MM.1S (cell line): ENCODE results near the gene DDC.
"Not testable (repeated sequence)": the region's sequence is repeated elsewhere in the genome, so short reads cannot be mapped to it uniquely, and the experiment has no call there.

Source experiments
- DNase-seq: peaks from one replicate; pipeline ENCODE4 v3.0.0-alpha.2; 2015
- H2AFZ ChIP-seq: fragments of 300-600 bp; sonication (generic); 2 replicates; pipeline ENCODE4 v1.6.0; 2016; ENCODE audit warnings: antibody characterized with exemption, low read length
- H3F3A ChIP-seq: fragments of 300-600 bp; sonication (generic); 2 replicates; pipeline ENCODE4 v1.6.1; 2016; ENCODE audit warnings: mild to moderate bottlenecking, antibody characterized with exemption, low read length, moderate library complexity, mixed read lengths; ENCODE audit not compliant: insufficient read depth
- H3K27ac ChIP-seq: fragments of 300-600 bp; sonication (generic); 2 replicates; pipeline ENCODE4 v1.5.1; 2016; ENCODE audit warnings: mild to moderate bottlenecking, low read length
- H3K27me3 ChIP-seq: fragments of 300-600 bp; sonication (generic); replicated peaks from 2 replicates; pipeline ENCODE4 v1.6.0; 2016; ENCODE audit warnings: low read length; ENCODE audit not compliant: insufficient read depth
- H3K36me3 ChIP-seq: fragments of 300-600 bp; sonication (generic); replicated peaks from 2 replicates; pipeline ENCODE4 v1.6.1; 2016; ENCODE audit warnings: mild to moderate bottlenecking, low read length, mixed read lengths; ENCODE audit not compliant: insufficient read depth
- H3K4me1 ChIP-seq: fragments of 300-600 bp; sonication (generic); 2 replicates; pipeline ENCODE4 v1.6.1; 2016; ENCODE audit warnings: low read length, mixed read lengths
- H3K4me2 ChIP-seq: fragments of 300-600 bp; sonication (generic); 2 replicates; pipeline ENCODE4 v1.6.0; 2016; ENCODE audit warnings: low read depth, low read length
- H3K4me3 ChIP-seq: fragments of 300-600 bp; sonication (generic); 2 replicates; pipeline ENCODE4 v1.5.1; 2016; ENCODE audit warnings: low read length, mixed read lengths
- H3K79me2 ChIP-seq: fragments of 300-600 bp; sonication (generic); 2 replicates; pipeline ENCODE4 v1.6.1; 2016; ENCODE audit warnings: mixed run types, low read length, mixed read lengths
- H3K9ac ChIP-seq: fragments of 300-600 bp; sonication (generic); 2 replicates; pipeline ENCODE4 v1.6.1; 2016; ENCODE audit warnings: low read length, mixed read lengths
- H3K9me2 ChIP-seq: fragments of 300-600 bp; sonication (generic); replicated peaks from 2 replicates; pipeline ENCODE4 v1.6.1; 2016; ENCODE audit warnings: mild to moderate bottlenecking, low read length, mixed read lengths; ENCODE audit not compliant: insufficient read depth
- H3K9me3 ChIP-seq: fragments of 300-600 bp; sonication (generic); replicated peaks from 2 replicates; pipeline ENCODE4 v1.6.1; 2016; ENCODE audit warnings: mild to moderate bottlenecking, low read length, mixed read lengths; ENCODE audit not compliant: insufficient read depth
- H4K20me1 ChIP-seq: fragments of 300-600 bp; sonication (generic); 2 replicates; pipeline ENCODE4 v1.6.1; 2016; ENCODE audit warnings: mild to moderate bottlenecking, low read length, moderate library complexity, mixed read lengths; ENCODE audit not compliant: insufficient read depth
- CTCF ChIP-seq: fragments of 300-600 bp; sonication (generic); IDR thresholded peaks from 2 replicates; pipeline ENCODE4 v1.5.1; 2016; ENCODE audit warnings: antibody characterized with exemption, low read length, mixed read lengths
- EZH2 ChIP-seq: fragments of 300-600 bp; sonication (generic); optimal IDR thresholded peaks from 2 replicates; pipeline ENCODE3; 2017; ENCODE audit warnings: low read depth, mild to moderate bottlenecking, antibody characterized with exemption, low read length, mixed read lengths
- EZH2phosphoT487 ChIP-seq: fragments of 300-600 bp; sonication (generic); IDR thresholded peaks from 2 replicates; pipeline ENCODE4 v1.6.1; 2018; ENCODE audit warnings: antibody characterized with exemption, low read length

Gene DDC

GRCh38 chr7:50552139-50552538, 13.1 kb downstream of the DDC start:
- Histone ChIP-seq H4K20me1 (no peaks in the 10 kb centered on the region), H3K9ac (no peak overlapping the region), H3K9me3 (no peaks in the 10 kb centered on the region), H3K9me2 (no peaks in the 10 kb centered on the region), H2AFZ (no peak overlapping the region), H3K36me3 (no peaks in the 10 kb centered on the region), H3K79me2 (no peaks in the 10 kb centered on the region), H3K4me3 (no peak overlapping the region), H3K4me1 (no peaks in the 10 kb centered on the region), H3K27ac (no peak overlapping the region), H3K27me3 (no peaks in the 10 kb centered on the region), H3K4me2 (no peak overlapping the region), H3F3A (no peaks in the 10 kb centered on the region)
- TF ChIP-seq EZH2 (no peak), CTCF (no peak), EZH2phosphoT487 (no peak)
- no peak for DNase-seq

GRCh38 chr7:50545613-50546012, 19.6 kb downstream of the DDC start:
- not testable (repeated sequence) for DNase-seq, H3K27ac ChIP-seq, H3F3A ChIP-seq, H3K4me2 ChIP-seq, H3K79me2 ChIP-seq, H3K27me3 ChIP-seq, H3K36me3 ChIP-seq, H3K9ac ChIP-seq, H3K9me2 ChIP-seq, H3K4me3 ChIP-seq, H4K20me1 ChIP-seq, H2AFZ ChIP-seq, H3K9me3 ChIP-seq, H3K4me1 ChIP-seq

- Histone ChIP-seq H3K4me1 (no peaks in the 10 kb centered on the region), H3K9me2 (no peaks in the 10 kb centered on the region), H3K9ac (no peak overlapping the region), H3K9me3 (no peaks in the 10 kb centered on the region), H3K4me2 (no peak overlapping the region), H2AFZ (no peak overlapping the region), H3K27ac (no peak overlapping the region), H3K4me3 (no peak overlapping the region), H3F3A (no peaks in the 10 kb centered on the region), H3K79me2 (no peaks in the 10 kb centered on the region), H3K36me3 (no peaks in the 10 kb centered on the region), H4K20me1 (no peaks in the 10 kb centered on the region), H3K27me3 (no peaks in the 10 kb centered on the region)
- no peak for DNase-seq
- TF ChIP-seq EZH2phosphoT487 (no peak), EZH2 (no peak), CTCF (no peak)
Observed at GRCh38 chr7:50544992-50545391, 20.2 kb downstream of the DDC start.

GRCh38 chr7:50543776-50544442, 21.3 kb downstream of the DDC start:
- H3K4me1 ChIP-seq: no peaks in the 10 kb centered on the region
- no peaks in the 10 kb centered on the region for H3K9me2 ChIP-seq

More at GRCh38 chr7:50543776-50544442, 21.3 kb downstream of the DDC start:
- no peaks in the 10 kb centered on the region for H3K27me3 ChIP-seq
- H2AFZ ChIP-seq: no peak overlapping the region
- H3K27ac ChIP-seq: no peak overlapping the region
- no peaks in the 10 kb centered on the region for H3K9me3 ChIP-seq
- TF ChIP-seq EZH2: no peak
- TF ChIP-seq EZH2phosphoT487: no peak
- TF ChIP-seq CTCF: no peak
- DNase-seq: no peak
- no peak overlapping the region for H3K4me2 ChIP-seq
- H3K4me3 ChIP-seq: no peak overlapping the region
- H3F3A ChIP-seq: no peaks in the 10 kb centered on the region
- H4K20me1 ChIP-seq: no peaks in the 10 kb centered on the region
- no peaks in the 10 kb centered on the region for H3K36me3 ChIP-seq
- no peak overlapping the region for H3K9ac ChIP-seq
- no peaks in the 10 kb centered on the region for H3K79me2 ChIP-seq
